ENCODE results near the gene INSIG1.

The INSIG1 gene

GRCh38 chr7:155262031-155262430, 35.6 kb upstream of the INSIG1 start:
- H3K36me3 ChIP-seq (ENCODE audit: insufficient read depth, low read length): no peaks in the 10 kb centered on the region
- TF ChIP-seq EZH2 (IDR thresholded peaks at IDR 0.05; ENCODE audit: borderline replicate concordance, low read length) (no peak), CTCF (IDR thresholded peaks at IDR 0.05; ENCODE audit: low read length) (no peak)
- H3K9ac ChIP-seq (ENCODE audit: low read length): no peak overlapping the region
- no peaks in the 10 kb centered on the region for H3K4me1 ChIP-seq (ENCODE audit: insufficient read depth, low read length, severe bottlenecking)
- no peak overlapping the region for H2AFZ ChIP-seq (ENCODE audit: low read length)
- no peak overlapping the region for H3K4me2 ChIP-seq (ENCODE audit: low read length)
- no peaks in the 10 kb centered on the region for H3K9me3 ChIP-seq (ENCODE audit: low read length)
- no peak overlapping the region for H3K4me3 ChIP-seq (ENCODE audit: low read depth, low read length, poor library complexity, severe bottlenecking)
- no peaks in the 10 kb centered on the region for H3F3A ChIP-seq (ENCODE audit: insufficient read depth, low read length)
- H3K27me3 ChIP-seq (ENCODE audit: insufficient read depth, low read length): peaks cover 20% of the 10 kb centered on the region
- no peak overlapping the region for H3K27ac ChIP-seq (ENCODE audit: low read depth, low read length, poor library complexity, severe bottlenecking)
- H3K79me2 ChIP-seq (ENCODE audit: insufficient read depth, low read length): no peaks in the 10 kb centered on the region
- H3K9me2 ChIP-seq (ENCODE audit: low read depth, low read length): no peaks in the 10 kb centered on the region
- H4K20me1 ChIP-seq (ENCODE audit: insufficient read depth, low read length): no peaks in the 10 kb centered on the region

GRCh38 chr7:155263051-155263450, 34.6 kb upstream of the INSIG1 start:
- Histone ChIP-seq H3K79me2 (ENCODE audit: insufficient read depth, low read length) (no peaks in the 10 kb centered on the region), H3K27ac (ENCODE audit: low read depth, low read length, poor library complexity, severe bottlenecking) (no peak overlapping the region), H3K9me2 (ENCODE audit: low read depth, low read length) (no peaks in the 10 kb centered on the region), H3F3A (ENCODE audit: insufficient read depth, low read length) (no peaks in the 10 kb centered on the region), H3K27me3 (ENCODE audit: insufficient read depth, low read length) (peaks cover 23% of the 10 kb centered on the region), H3K36me3 (ENCODE audit: insufficient read depth, low read length) (no peaks in the 10 kb centered on the region), H3K4me3 (ENCODE audit: low read depth, low read length, poor library complexity, severe bottlenecking) (no peak overlapping the region), H2AFZ (ENCODE audit: low read length) (no peak overlapping the region), H3K4me2 (ENCODE audit: low read length) (no peak overlapping the region), H3K4me1 (ENCODE audit: insufficient read depth, low read length, severe bottlenecking) (no peaks in the 10 kb centered on the region), H3K9ac (ENCODE audit: low read length) (no peak overlapping the region), H3K9me3 (ENCODE audit: low read length) (no peaks in the 10 kb centered on the region), H4K20me1 (ENCODE audit: insufficient read depth, low read length) (no peaks in the 10 kb centered on the region)
- TF ChIP-seq CTCF (IDR thresholded peaks at IDR 0.05; ENCODE audit: low read length): no peak
- no peak for TF ChIP-seq EZH2 (IDR thresholded peaks at IDR 0.05; ENCODE audit: borderline replicate concordance, low read length)

- H3K27me3 ChIP-seq (ENCODE audit: insufficient read depth, low read length): peaks cover 26% of the 10 kb centered on the region
- H3F3A ChIP-seq (ENCODE audit: insufficient read depth, low read length): no peaks in the 10 kb centered on the region
- H3K9me2 ChIP-seq (ENCODE audit: low read depth, low read length): no peaks in the 10 kb centered on the region
- no peaks in the 10 kb centered on the region for H3K4me1 ChIP-seq (ENCODE audit: insufficient read depth, low read length, severe bottlenecking)
- H3K4me2 ChIP-seq (ENCODE audit: low read length): no peak overlapping the region
- TF ChIP-seq EZH2 (IDR thresholded peaks at IDR 0.05; ENCODE audit: borderline replicate concordance, low read length) (no peak), CTCF (IDR thresholded peaks at IDR 0.05; ENCODE audit: low read length) (no peak; the same call in 1 of the 2 replicates)
- no peaks in the 10 kb centered on the region for H3K9me3 ChIP-seq (ENCODE audit: low read length)
- H3K4me3 ChIP-seq (ENCODE audit: low read depth, low read length, poor library complexity, severe bottlenecking): no peak overlapping the region
- H3K79me2 ChIP-seq (ENCODE audit: insufficient read depth, low read length): no peaks in the 10 kb centered on the region
- no peak overlapping the region for H3K9ac ChIP-seq (ENCODE audit: low read length)
- H4K20me1 ChIP-seq (ENCODE audit: insufficient read depth, low read length): no peaks in the 10 kb centered on the region
- no peak overlapping the region for H3K27ac ChIP-seq (ENCODE audit: low read depth, low read length, poor library complexity, severe bottlenecking)
- no peaks in the 10 kb centered on the region for H3K36me3 ChIP-seq (ENCODE audit: insufficient read depth, low read length)
- H2AFZ ChIP-seq (ENCODE audit: low read length): no peak overlapping the region
These were observed 34.0 kb upstream of the INSIG1 start for GRCh38 chr7:155263581-155264143.
